Fibroblast of pulmonary artery (primary cell): Measurements from ENCODE around the gene CNBD2.
A peak's percentile ranks its signal among the peaks of the same experiment; 100 is the strongest.

ENCODE experiments used
- DNase-seq: peaks from one replicate; pipeline ENCODE4 v3.0.0-alpha.2; 2010; ENCODE audit warnings: low read depth
- H3K4me3 ChIP-seq: replicated peaks from 2 replicates; pipeline ENCODE4 v1.5.1; 2011; ENCODE audit warnings: low read depth, mild to moderate bottlenecking, control low read depth, low read length, moderate library complexity
- CTCF ChIP-seq: IDR thresholded peaks from 2 replicates; pipeline ENCODE4 v1.5.1; 2011; ENCODE audit warnings: mild to moderate bottlenecking, control low read depth, low read length, inconsistent platforms; ENCODE audit errors: missing control alignments

The CNBD2 gene

GRCh38 chr20:36030149-36030548 is 61.8 kb downstream of the CNBD2 start:
- no peak for TF ChIP-seq CTCF
- H3K4me3 ChIP-seq = no peak overlapping the region
- peak; percentile 58 for DNase-seq

- no peak overlapping the region for H3K4me3 ChIP-seq
- no peak for DNase-seq
- no peak for TF ChIP-seq CTCF
Observed at GRCh38 chr20:36031806-36032205, 63.4 kb downstream of the CNBD2 start.

GRCh38 chr20:36034875-36035274 is 66.5 kb downstream of the CNBD2 start:
- H3K4me3 ChIP-seq = no peak overlapping the region
- no peak for DNase-seq
- no peak for TF ChIP-seq CTCF

- TF ChIP-seq CTCF = no peak
- DNase-seq = no peak
- no peak overlapping the region for H3K4me3 ChIP-seq
Observed at GRCh38 chr20:36035745-36036144, 67.4 kb downstream of the CNBD2 start.

- TF ChIP-seq CTCF = no peak
- DNase-seq = no peak
- H3K4me3 ChIP-seq = no peak overlapping the region
Observed at GRCh38 chr20:36036688-36037087, 68.3 kb downstream of the CNBD2 start.

- TF ChIP-seq CTCF = no peak
- DNase-seq = no peak
- H3K4me3 ChIP-seq = no peak overlapping the region
Observed at GRCh38 chr20:36040571-36040970, 72.2 kb downstream of the CNBD2 start.

GRCh38 chr20:36043441-36043840 is 75.1 kb downstream of the CNBD2 start:
- H3K4me3 ChIP-seq = no peak overlapping the region
- DNase-seq = no peak
- no peak for TF ChIP-seq CTCF
